K562 (cell line): ENCODE results near the gene IDH2. TPM values are rescaled to one million over a fixed set of nuclear protein-coding genes. Genes with fewer than 3 reads are reported as not detected.

ENCODE experiments used
- ELF2 ChIP-seq: fragments of 250-450 bp; sonication (Bioruptor Pico); IDR thresholded peaks from 2 replicates; pipeline ENCODE4 v1.5.0; 2021; ENCODE audit warnings: mild to moderate bottlenecking
- EWSR1 ChIP-seq: fragments of 450-650 bp; IDR thresholded peaks from 2 replicates; pipeline ENCODE4 v1.6.1; 2018; ENCODE audit warnings: borderline replicate concordance, mild to moderate bottlenecking, low read depth, moderate library complexity; ENCODE audit not compliant: partially characterized antibody
- FOXM1 ChIP-seq, 2 experiments: fragments of 450-650 bp in 1 of 2; sonication (generic) in 1 of 2; formaldehyde crosslinking in 1 of 2; IDR thresholded peaks; 2 replicates each; pipeline versions ENCODE4 v1.6.1 to v1.9.0; 2017 to 2022; ENCODE audit warnings: low read depth in 2 of 2, mild to moderate bottlenecking in 2 of 2, missing genetic modification reagents in 1 of 2, moderate library complexity in 1 of 2
- IRF1 ChIP-seq: sonication (generic); formaldehyde crosslinking; IDR thresholded peaks from 2 replicates; pipeline ENCODE4 v1.8.0; 2022; ENCODE audit warnings: missing genetic modification reagents, mild to moderate bottlenecking, borderline replicate concordance
- MBD2 ChIP-seq: sonication (generic); IDR thresholded peaks from 2 replicates; pipeline ENCODE4 v1.6.1; 2016; ENCODE audit warnings: low read depth, borderline replicate concordance
- NR2C1 ChIP-seq, 2 experiments: fragments of 450-650 bp; IDR thresholded peaks; 2 replicates each; pipeline ENCODE4 v1.6.1; 2017; ENCODE audit warnings: mild to moderate bottlenecking in 2 of 2, antibody characterized with exemption in 1 of 2, inconsistent platforms in 1 of 2, missing compliant biosample characterization in 1 of 2, missing genetic modification characterization in 1 of 2
- RAD21 ChIP-seq, 2 experiments: fragments of 250-450 bp in 1 of 2; fragments of 450-650 bp in 1 of 2; sonication (Bioruptor Pico) in 1 of 2; formaldehyde crosslinking in 1 of 2; IDR thresholded peaks in 1 of 2; conservative IDR thresholded peaks in 1 of 2; 2 replicates each; pipeline versions ENCODE4 v1.4.0 to v1.8.0; 2020 to 2022; ENCODE audit warnings: mild to moderate bottlenecking in 2 of 2, moderate library complexity in 1 of 2
- SIN3A ChIP-seq, 2 experiments: fragments of 150-350 bp in 1 of 2; IDR thresholded peaks; 2 replicates each; pipeline ENCODE4 v1.6.1; 2011 to 2016; ENCODE audit warnings: borderline replicate concordance in 2 of 2, low read depth in 2 of 2, low read length in 2 of 2, mild to moderate bottlenecking in 2 of 2, moderate library complexity in 2 of 2; ENCODE audit not compliant: control insufficient read depth in 1 of 2
- SMAD1 ChIP-seq: fragments of 150-350 bp; IDR thresholded peaks from 2 replicates; pipeline ENCODE4 v1.6.1; 2014; ENCODE audit warnings: low read length, low read depth; ENCODE audit not compliant: partially characterized antibody
- THRB ChIP-seq: fragments of 450-650 bp; formaldehyde crosslinking; conservative IDR thresholded peaks from 2 replicates; pipeline ENCODE4 v1.4.0; 2022; ENCODE audit warnings: mild to moderate bottlenecking, missing genetic modification characterization
- TRIM28 ChIP-seq: fragments of 450-650 bp; IDR thresholded peaks from 2 replicates; pipeline ENCODE4 v1.6.1; 2017
- ZBTB2 ChIP-seq: fragments of 450-650 bp; IDR thresholded peaks from 2 replicates; pipeline ENCODE4 v1.6.1; 2016; ENCODE audit warnings: antibody characterized with exemption
- ZBTB26 ChIP-seq: fragments of 450-650 bp; formaldehyde crosslinking; IDR thresholded peaks from 2 replicates; pipeline ENCODE4 v1.4.0; 2022; ENCODE audit warnings: missing genetic modification characterization
- ZNF140 ChIP-seq: fragments of 250-450 bp; sonication (Bioruptor Pico); IDR thresholded peaks from 2 replicates; pipeline ENCODE4 v1.8.0; 2021; ENCODE audit warnings: moderate library complexity, mild to moderate bottlenecking, inconsistent platforms
- ZNF165 ChIP-seq: fragments of 250-450 bp; sonication (Bioruptor Pico); IDR thresholded peaks from 2 replicates; pipeline ENCODE4 v1.4.0; 2020; ENCODE audit warnings: borderline replicate concordance
- ZNF354B ChIP-seq: fragments of 250-450 bp; sonication (Bioruptor Pico); IDR thresholded peaks from 2 replicates; pipeline ENCODE4 v1.4.0; 2020
- ZNF408 ChIP-seq: fragments of 250-450 bp; sonication (Bioruptor Pico); IDR thresholded peaks from 2 replicates; pipeline ENCODE4 v1.4.0; 2020; ENCODE audit warnings: low read depth, mild to moderate bottlenecking, moderate library complexity
- ZNF561 ChIP-seq: fragments of 450-650 bp; formaldehyde crosslinking; conservative IDR thresholded peaks from 2 replicates; pipeline ENCODE4 v1.4.0; 2020; ENCODE audit warnings: mild to moderate bottlenecking, moderate library complexity
- ZNF778 ChIP-seq: fragments of 450-650 bp; formaldehyde crosslinking; IDR thresholded peaks from 2 replicates; pipeline ENCODE4 v1.4.0; 2020; ENCODE audit warnings: mild to moderate bottlenecking, moderate library complexity
- ZNF780A ChIP-seq: fragments of 250-450 bp; sonication (Bioruptor Pico); IDR thresholded peaks from 2 replicates; pipeline ENCODE4 v1.5.0; 2021; ENCODE audit warnings: mild to moderate bottlenecking
- polyA plus RNA-seq, 8 experiments: library from polyadenylated mRNA; depleted of rRNA in 4 of 8; stranded (reverse) in 5 of 8; unstranded in 3 of 8; fragments of >200 nt; fragmentation: Nextera tagmentation in 2 of 8; fragmentation: Illumina TruSeq in 1 of 8; extraction: Ambion mirVana in 2 of 8; extraction: Trizol in 1 of 8; gene quantifications; 2 replicates each; pipeline versions ENCODE4 v1.2.1 to v1.2.3, GENCODE V29; 2011 to 2014; ENCODE audit warnings: inconsistent platforms in 1 of 8, missing spikeins in 1 of 8
- total RNA-seq, 7 experiments: library from RNA; depleted of rRNA in 6 of 7; stranded (reverse); fragments of >200 nt in 6 of 7; fragmentation: Illumina TruSeq in 2 of 7; extraction: Trizol in 2 of 7; gene quantifications; 2 replicates each; pipeline versions ENCODE4 v1.2.1 to v1.2.3, GENCODE V29; 2011 to 2021; ENCODE audit warnings: low replicate concordance in 1 of 7
- TF ChIP-seq, protein P1 (sequence below): fragments of 450-650 bp; IDR thresholded peaks from 2 replicates; pipeline ENCODE4 v1.6.1; 2016; ENCODE audit warnings: mild to moderate bottlenecking

The IDH2 gene
- total and polyA plus RNA-seq, 9 of the 15 experiments (the other 6 are each of a cell fraction or from before 2014, with no cell fraction given), result 0.70 to 99.9 (median 59.2) TPM

DNA sequence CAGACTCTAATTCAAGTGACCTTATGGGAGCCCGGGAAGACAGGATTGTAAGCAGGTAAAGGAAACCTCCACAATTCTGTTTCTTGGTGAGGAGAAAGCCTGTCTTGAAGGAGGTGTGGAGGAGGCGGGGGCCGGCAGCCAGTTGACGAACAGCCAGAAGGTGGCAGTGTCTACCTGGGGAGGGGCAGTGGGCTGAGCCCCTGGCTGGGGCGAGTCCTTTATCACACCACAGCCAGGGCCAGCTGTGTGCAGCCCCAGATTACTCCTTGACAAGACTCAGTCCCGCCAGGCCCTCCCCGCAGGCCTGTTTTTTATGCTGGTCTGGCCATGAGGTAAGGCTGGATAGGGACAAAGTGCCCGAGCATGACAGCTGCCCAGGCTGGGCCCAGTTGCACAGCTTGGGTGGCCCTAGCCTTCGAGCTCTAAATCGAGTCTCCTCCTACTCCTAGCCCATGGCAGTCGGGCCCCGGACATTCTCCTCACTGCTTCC lies 40.9 kb upstream of the IDH2 start (continued):
- no peak for TF ChIP-seq THRB
- TF ChIP-seq IRF1 (CRISPR knock-in tag), result no peak
- no peak for TF ChIP-seq ZNF778
- TF ChIP-seq FOXM1 (IDR thresholded peaks at IDR 0.05; ENCODE audit: low read depth), result peak; percentile 80
- TF ChIP-seq FOXM1 (CRISPR knock-in tag; IDR thresholded peaks at IDR 0.05; ENCODE audit: low read depth), result no peak
- no peak for TF ChIP-seq ZNF561 (CRISPR knock-in tag)
- no peak for TF ChIP-seq EWSR1
- TF ChIP-seq ZNF780A, result no peak
- peak; percentile 82 for TF ChIP-seq SMAD1
- TF ChIP-seq ZNF140 (CRISPR knock-in tag), result no peak
- no peak for TF ChIP-seq ZNF408
- TF ChIP-seq ELF2 (CRISPR knock-in tag), result no peak
- TF ChIP-seq ZBTB26 (CRISPR knock-in tag), result no peak
- no peak for TF ChIP-seq ZNF165 (CRISPR knock-in tag)
- peak; percentile 74 for TF ChIP-seq ZBTB2
- TF ChIP-seq ZNF354B (CRISPR knock-in tag), result no peak
- peak; percentile 55; the same call in 1 of the 2 replicates for TF ChIP-seq MBD2
- TF ChIP-seq, protein P1, sequence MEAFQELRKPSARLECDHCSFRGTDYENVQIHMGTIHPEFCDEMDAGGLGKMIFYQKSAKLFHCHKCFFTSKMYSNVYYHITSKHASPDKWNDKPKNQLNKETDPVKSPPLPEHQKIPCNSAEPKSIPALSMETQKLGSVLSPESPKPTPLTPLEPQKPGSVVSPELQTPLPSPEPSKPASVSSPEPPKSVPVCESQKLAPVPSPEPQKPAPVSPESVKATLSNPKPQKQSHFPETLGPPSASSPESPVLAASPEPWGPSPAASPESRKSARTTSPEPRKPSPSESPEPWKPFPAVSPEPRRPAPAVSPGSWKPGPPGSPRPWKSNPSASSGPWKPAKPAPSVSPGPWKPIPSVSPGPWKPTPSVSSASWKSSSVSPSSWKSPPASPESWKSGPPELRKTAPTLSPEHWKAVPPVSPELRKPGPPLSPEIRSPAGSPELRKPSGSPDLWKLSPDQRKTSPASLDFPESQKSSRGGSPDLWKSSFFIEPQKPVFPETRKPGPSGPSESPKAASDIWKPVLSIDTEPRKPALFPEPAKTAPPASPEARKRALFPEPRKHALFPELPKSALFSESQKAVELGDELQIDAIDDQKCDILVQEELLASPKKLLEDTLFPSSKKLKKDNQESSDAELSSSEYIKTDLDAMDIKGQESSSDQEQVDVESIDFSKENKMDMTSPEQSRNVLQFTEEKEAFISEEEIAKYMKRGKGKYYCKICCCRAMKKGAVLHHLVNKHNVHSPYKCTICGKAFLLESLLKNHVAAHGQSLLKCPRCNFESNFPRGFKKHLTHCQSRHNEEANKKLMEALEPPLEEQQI, result 0 out of 2 replicates have a peak, but pooled peaks have one; percentile 36
- TF ChIP-seq RAD21 (CRISPR knock-in tag; conservative IDR thresholded peaks at IDR 0.05 in 1 of 2, IDR thresholded peaks at IDR 0.05 in 1 of 2), result peak; percentile 98
- no peak; the same call in 1 of the 2 replicates for TF ChIP-seq NR2C1 (IDR thresholded peaks at IDR 0.05)
- TF ChIP-seq NR2C1 (tag; IDR thresholded peaks at IDR 0.05), result peak; percentile 51; the same call in 1 of the 2 replicates
- peak; percentile 91 for TF ChIP-seq SIN3A (IDR thresholded peaks at IDR 0.05; ENCODE audit: borderline replicate concordance in 2 of 2, control insufficient read depth in 1 of 2, low read depth in 2 of 2, low read length in 2 of 2)
- TF ChIP-seq TRIM28, result no peak
